Fibroblast of peridontal ligament (primary cell): ENCODE measurements around the gene TUBB3.
"Not testable (repeated sequence)": the region's sequence is repeated elsewhere in the genome, so short reads cannot be mapped to it uniquely, and the experiment has no call there.

Experiments
- DNase-seq: peaks from one replicate; pipeline ENCODE4 v3.0.0-alpha.2; 2010; ENCODE audit errors: extremely low read depth

TUBB3 gene

GRCh38 chr16:89922884-89923639 lies at the start of gene TUBB3:
Gene TUBB3, plus strand, starts transcription at chr16:89923342. Its CDS starts 60 bp downstream, at chr16:89923402.
- DNase-seq: peak; percentile 71

GRCh38 chr16:89873972-89874689 lies 49.0 kb upstream of the TUBB3 start:
- peak; percentile 95 for DNase-seq

DNA sequence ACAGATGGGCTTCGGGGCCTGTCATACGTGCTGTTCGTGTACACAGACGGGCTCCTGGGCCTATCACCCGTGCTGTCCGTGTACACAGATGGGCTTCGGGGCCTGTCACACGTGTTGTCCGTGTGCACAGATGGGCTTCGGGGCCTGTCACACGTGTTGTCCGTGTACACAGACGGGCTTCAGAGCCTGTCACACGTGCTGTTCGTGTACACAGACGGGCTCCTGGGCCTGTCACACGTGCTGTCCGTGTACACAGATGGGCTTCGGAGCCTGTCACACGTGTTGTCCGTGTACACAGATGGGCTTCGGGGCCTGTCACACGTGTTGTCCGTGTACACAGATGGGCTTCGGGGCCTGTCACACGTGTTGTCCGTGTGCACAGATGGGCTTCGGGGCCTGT lies 44.0 kb upstream of the TUBB3 start:
- not testable (repeated sequence) for DNase-seq

GRCh38 chr16:89880477-89881367 lies 42.4 kb upstream of the TUBB3 start:
- DNase-seq: peak; percentile 51

DNA sequence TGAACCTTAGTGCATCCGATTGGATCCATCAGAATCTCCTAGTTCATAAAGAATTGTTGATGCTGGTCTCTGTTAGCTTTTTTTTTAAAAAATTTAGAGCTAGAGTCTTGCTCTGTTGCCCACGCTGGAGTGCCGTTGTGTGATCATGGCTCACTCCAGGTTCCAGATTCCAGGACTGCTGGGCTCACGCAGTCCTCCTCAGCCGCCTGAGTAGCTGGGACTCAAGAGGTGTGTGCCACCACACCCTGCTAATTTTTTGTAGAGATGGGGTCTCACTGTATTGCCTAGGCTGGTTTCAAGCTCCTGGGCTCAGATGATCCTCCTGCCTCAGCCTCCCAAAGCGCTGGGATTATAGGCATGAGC lies 41.8 kb upstream of the TUBB3 start:
- no peak for DNase-seq

GRCh38 chr16:89883346-89884040 lies 39.6 kb upstream of the TUBB3 start:
- DNase-seq: no peak

DNA sequence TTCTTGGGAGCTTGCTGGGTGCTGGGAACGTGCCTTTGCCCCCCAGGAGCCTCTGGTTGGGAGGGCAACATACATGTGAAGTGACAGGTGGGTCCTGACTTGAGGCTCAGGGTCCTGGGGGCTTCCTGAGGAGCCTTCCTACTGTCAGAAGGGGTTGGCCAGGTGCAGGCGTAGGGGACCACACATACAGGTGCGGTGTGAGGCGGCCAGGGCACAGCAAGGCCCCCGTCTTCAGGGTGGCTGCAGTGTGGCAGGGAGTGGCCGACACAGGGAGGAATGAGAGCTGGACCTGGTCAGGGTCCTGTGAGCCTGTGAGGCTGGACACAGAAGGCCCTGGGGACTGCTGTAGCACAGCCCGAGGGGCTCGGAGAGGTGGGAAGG lies 39.1 kb upstream of the TUBB3 start:
- no peak for DNase-seq

DNA sequence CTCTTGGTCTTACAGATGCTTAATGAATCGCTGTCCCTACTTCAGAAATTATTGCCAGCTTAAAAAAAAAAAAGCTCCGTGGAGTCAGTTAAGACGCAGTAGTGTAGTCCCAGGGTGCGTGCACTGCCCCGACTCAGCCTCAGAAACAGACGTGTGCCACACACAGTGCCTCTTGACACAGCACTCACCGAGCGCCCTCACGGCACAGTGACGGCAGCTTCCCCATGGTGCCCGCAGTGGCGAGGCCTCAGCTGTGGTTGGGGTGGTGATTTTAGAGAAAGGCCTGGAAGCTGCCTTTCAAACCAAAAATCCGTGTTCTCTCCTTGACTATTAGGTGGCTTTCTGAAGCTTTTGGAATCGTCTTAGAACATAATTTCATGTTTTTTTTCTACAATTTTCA lies 35.9 kb upstream of the TUBB3 start:
- DNase-seq: no peak

GRCh38 chr16:89890200-89890599 lies 32.9 kb upstream of the TUBB3 start:
- DNase-seq: no peak

- DNase-seq: no peak
Observed at GRCh38 chr16:89890886-89891657, 32.1 kb upstream of the TUBB3 start.

GRCh38 chr16:89892055-89892630 lies 31.0 kb upstream of the TUBB3 start:
- no peak for DNase-seq

DNA sequence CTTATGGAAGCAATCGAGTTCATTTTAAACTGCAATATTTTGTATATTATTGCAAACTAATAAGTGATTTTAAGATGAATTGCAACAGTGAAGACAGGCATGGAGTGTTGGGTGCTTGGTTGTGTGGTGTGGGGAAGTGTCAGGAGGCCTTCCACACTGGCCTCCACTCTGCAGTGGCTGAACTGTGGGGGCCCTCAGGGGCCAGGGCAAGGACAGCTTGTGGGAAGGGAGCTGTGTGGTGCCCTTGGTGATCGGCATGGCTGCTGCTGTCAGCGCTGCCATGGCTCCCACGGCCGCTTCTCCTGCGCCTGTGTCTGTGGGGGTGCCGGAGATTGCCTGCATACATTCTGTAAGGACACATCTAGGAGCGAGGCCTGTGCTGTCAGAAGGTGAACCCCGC lies 30.5 kb upstream of the TUBB3 start:
- DNase-seq: no peak

DNA sequence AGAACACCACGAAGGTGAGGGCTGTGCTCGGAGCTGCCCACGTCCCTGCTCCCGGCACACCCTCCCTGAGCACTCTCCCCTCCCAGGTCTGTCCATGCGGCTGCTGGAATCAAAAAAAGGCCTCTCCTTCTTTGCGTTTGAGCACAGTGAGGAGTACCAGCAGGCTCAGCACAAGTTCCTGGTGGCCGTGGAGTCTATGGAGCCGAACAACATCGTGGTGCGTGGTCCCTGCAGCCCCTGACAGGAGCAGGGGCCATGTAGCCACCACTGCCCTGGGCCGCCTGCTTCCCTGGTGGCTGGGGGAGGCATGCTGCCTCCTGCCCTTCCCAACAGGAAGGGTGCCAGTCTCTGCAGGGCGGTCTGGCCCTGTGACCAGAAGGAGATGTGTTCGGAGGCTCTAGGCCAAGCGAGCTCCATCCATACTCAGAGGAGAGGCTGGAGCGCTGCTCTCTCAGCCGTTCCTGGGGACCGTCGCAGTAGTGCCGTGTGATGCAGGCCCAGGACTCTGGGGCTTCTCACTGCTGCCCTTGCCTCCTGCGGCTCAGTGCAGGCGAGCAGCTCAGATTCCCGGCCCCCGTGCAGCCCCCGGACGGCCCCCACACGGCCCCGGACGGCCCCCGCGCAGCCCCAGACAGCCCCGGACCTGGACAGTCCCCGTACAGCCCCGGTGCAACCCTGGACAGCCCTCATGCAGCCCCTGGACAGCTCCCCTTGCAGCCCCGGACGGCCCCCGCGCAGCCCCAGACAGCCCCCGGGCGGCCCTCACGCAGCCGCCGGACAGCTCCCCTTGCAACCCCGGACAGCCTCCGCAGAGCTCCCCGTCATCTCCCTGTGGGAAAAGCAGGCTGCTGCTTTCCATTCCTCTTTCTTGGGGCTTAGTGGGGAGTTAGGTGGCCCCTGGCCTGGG lies 29.2 kb upstream of the TUBB3 start:
- DNase-seq: no peak

- DNase-seq: no peak
Observed at GRCh38 chr16:89895482-89896250, 27.5 kb upstream of the TUBB3 start.

GRCh38 chr16:89897204-89897603 lies 25.9 kb upstream of the TUBB3 start:
- DNase-seq: no peak

DNA sequence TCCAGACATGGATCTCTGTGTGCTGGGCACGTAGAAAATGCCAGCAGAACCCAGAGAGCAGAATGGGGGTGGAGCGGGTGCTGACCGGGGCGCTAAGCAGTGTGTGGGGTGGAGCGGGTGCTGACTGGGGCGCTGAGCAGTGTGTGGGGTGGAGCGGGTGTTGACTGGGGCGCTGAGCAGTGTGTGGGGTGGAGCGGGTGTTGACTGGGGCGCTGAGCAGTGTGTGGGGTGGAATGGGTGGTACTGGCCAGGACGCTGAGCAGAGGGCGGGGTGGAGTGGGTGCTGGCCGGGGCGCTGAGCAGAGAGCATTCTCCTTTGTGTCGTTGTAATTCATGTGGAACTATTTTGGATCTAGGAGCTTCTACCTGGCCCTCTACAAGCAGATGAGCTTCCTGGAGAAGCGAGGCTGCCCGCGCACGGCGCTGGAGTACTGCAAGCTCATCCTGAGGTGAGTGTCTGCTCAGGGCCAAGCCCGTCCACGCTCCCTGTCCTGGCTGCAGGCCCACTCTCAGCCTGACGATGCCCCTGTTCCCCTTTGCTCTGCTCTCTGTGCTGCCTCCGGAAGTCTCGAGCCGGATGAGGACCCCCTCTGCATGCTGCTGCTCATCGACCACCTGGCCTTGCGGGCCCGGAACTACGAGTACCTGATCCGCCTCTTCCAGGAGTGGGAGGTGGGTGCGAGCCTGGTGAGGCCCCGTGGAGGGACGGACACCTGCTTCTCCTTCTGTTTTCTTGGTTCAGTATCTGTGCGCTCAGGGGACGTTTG lies 24.8 kb upstream of the TUBB3 start:
- DNase-seq: no peak

- no peak for DNase-seq
Observed at GRCh38 chr16:89899879-89900481, 23.2 kb upstream of the TUBB3 start.

DNA sequence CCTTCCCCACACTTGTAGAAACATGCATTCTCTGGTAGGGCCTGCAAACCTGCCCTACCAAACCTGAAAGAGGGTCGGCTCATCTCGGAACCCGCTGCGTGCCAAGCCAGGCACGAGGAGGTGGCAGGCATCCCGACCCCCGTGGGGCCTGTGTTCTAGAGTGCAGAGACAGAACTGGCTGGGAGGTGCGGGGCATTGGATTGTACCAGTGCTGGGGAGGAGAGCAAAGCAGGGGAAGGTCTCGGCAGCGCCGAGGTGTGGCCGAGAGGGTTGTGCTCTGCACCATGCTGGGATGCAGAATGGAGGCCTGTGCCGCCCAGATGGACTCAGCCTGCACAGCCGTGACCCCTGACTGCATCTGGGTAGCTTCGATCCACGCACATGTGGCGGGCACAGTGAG lies 22.3 kb upstream of the TUBB3 start:
- no peak for DNase-seq
